AG10803 (cell line): ENCODE results near the gene CCDC85A.
A peak's percentile ranks its signal among the peaks of the same experiment; 100 is the strongest.

Experiments
- DNase-seq: peaks from one replicate; pipeline ENCODE4 v3.0.0; 2010; ENCODE audit warnings: low read depth
- H3K4me3 ChIP-seq: 2 replicates; pipeline ENCODE4 v1.5.1; 2011; ENCODE audit warnings: mild to moderate bottlenecking, low read length, control low read depth
- CTCF ChIP-seq: conservative IDR thresholded peaks from 2 replicates; pipeline ENCODE4 v1.5.1; 2011; ENCODE audit warnings: mild to moderate bottlenecking, low read length, control low read depth, inconsistent platforms

The CCDC85A gene

GRCh38 chr2:56271275-56271674 is 87.5 kb downstream of the CCDC85A start:
- DNase-seq, result no peak
- H3K4me3 ChIP-seq, result no peak overlapping the region
- no peak for TF ChIP-seq CTCF

- no peak for TF ChIP-seq CTCF
- H3K4me3 ChIP-seq, result no peak overlapping the region
- no peak for DNase-seq
Measured at GRCh38 chr2:56285224-56285623, 101.4 kb downstream of the CCDC85A start.

GRCh38 chr2:56286936-56287335 is 103.1 kb downstream of the CCDC85A start:
- no peak overlapping the region for H3K4me3 ChIP-seq
- peak; percentile 43 for DNase-seq
- TF ChIP-seq CTCF, result no peak

GRCh38 chr2:56287508-56287907 is 103.7 kb downstream of the CCDC85A start:
- H3K4me3 ChIP-seq, result no peak overlapping the region
- no peak for DNase-seq
- no peak for TF ChIP-seq CTCF

- H3K4me3 ChIP-seq, result no peak overlapping the region
- no peak for TF ChIP-seq CTCF
- DNase-seq, result peak; percentile 39
Measured at GRCh38 chr2:56287974-56288373, 104.2 kb downstream of the CCDC85A start.

GRCh38 chr2:56288838-56289580 is 105.2 kb downstream of the CCDC85A start:
- no peak overlapping the region for H3K4me3 ChIP-seq
- no peak for DNase-seq
- TF ChIP-seq CTCF, result peak; percentile 24; the same call in 1 of the 2 replicates

- TF ChIP-seq CTCF, result no peak
- peak; percentile 37 for DNase-seq
- H3K4me3 ChIP-seq, result no peak overlapping the region
Measured at GRCh38 chr2:56291711-56292110, 107.9 kb downstream of the CCDC85A start.
